DMS153 (cell line): ENCODE measurements around the gene MEGF6.

ENCODE experiments used
- DNase-seq: peaks from one replicate; lab custom pipeline; 2025; lab: John Stamatoyannopoulos, UW

The MEGF6 gene

DNA sequence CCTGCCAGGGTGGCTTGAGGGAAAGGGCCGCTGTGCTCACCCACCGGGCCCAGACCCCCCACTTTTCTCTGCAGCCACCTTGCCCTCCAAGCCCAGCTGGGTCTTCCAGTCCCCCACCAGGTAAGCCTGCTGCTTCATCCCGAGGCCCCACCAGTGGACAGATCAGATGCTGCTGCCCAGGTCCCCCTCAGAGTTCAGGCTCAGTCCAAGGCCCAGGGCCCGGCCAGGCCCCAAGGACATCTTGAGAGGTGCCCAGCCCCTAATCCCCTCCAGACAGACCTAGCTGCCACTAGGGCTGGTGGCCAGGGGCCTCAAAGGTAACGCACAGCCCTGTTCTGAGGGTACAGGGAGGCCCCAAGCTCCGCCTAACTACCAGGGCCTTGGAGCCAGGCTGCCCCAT lies 58.6 kb downstream of the MEGF6 start:
- no peak for DNase-seq

DNA sequence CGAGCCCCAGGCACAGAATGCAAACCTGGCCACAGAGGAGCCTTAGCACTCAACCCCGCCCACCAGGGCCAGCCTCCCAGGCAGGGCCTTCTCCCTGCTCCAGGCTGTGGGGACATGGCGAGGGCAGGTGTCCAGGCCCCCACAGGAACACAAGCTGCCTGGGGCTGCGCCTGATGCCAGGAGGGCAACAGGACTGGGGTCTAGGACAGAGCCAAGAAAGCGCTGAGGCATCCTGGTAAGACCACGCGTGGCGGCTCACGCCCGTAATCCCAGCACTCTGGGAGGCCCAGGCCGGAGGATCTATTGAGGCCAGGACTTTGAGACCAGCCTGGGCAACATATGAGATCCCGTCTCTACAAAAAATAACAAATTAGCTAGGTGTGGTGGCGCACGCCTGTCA lies 59.1 kb downstream of the MEGF6 start:
- no peak for DNase-seq

DNA sequence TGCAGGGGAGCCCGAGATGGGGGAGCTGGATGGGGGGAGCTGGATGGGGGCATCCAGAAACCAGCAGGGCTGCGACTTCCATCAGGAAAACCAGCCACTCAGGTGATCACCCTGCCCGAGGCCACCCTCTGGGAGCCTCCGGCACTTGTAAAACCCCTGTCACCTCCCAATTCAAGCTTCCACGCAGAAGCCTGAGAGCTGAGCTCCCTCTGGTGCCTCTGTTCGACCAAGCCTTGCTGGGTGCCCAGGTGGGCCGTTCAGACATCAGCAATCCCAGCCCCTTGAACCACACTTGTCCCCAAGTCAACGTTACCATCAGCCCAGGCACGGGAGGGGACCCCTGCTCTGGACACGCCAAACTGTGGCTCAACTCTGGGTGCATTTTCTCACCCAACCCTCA lies 59.6 kb downstream of the MEGF6 start:
- DNase-seq, result no peak

- no peak for DNase-seq
These were observed 60.0 kb downstream of the MEGF6 start for GRCh38 chr1:3551290-3551678.

DNA sequence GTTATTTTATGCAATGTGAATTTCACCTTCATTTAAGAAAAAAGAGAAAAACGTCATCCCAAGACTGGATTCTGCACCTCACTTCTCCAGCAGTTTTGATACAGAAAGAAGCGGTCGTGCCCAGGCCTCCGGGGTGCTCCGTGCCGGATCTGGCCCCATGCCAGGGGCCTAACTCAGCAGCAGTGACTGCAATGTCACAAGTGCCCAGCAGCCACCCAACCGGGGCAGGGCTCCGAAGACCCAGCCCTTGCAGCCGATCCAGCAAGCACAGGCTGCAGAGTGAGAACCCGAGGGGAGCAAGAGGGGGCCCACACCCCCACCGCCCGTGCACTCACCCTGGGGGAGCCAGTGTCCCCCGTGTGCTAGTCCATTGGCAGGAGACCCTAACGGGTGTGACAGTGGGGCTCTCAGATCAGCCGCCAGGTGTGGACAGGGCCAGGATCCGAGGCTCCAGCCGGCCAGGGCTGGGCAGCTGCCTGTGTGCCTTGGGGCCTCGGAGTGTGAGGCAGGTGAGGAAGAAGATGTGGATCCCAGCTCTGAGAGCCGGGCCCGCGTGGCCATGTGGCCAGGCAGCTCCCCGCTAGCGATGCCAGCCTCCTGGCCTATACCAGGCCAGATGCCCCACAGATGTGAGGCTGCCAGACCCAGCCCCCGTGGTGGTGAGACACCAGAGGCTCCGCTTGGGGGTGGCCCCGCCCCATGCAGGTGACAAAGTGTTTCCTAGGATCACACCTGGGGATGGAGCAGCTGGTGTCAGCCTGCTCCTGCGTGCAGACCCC lies 60.6 kb downstream of the MEGF6 start:
- DNase-seq, result no peak

DNA sequence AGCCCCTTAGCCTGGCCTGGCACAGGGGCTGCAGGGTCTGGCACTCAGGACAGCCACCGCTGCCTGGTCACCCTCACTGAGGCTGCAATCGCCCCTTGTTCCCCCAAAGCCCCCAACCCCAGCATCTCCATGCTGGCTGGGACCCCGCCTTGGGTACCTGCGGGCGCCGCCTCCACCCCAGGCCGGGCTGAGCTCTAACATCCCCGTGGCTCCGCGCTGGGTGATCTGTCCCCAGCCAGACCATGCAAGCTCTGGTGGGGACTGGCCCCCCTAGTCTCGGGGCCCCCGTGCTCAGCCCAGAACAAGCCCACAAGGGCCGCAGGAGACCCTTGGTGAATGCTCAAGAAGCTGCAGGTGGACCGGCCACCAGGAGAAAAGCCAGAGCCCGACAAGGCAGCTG lies 62.4 kb downstream of the MEGF6 start:
- no peak for DNase-seq

DNA sequence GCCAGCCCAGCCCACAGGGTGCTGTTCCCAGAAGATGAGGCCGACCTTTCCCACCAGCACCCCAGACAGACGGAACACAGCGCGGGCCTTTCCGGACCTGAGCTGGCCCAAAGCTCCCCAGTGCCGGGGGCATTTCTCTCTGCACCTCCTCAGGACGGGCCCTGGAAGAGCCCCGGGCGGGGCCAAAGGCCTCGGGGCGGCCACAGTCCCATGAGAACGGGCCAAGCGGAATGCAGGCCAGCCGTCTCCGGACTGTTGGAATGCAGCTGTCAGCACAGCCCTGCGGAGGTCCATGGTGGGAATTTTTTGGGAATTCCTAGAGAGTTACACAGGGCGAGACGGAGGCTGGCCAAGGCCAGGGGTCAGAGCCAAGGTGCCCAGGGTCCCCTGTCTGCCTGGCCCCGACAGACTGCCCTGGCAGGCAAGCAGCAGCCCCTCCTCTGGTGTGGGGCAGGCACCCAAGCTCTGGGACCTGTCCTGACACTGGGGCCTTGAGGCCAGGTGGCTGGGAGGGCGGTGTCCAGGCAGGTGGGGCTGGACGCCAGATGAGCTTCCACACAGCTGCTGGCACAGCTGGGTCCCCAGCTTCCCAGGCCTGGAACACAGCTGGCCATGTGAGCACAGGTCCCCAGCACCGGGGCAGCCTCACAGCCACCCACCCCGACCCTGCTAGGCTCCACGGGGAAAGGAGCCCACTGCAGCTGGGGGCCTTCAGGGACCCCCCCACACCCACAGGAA lies 63.0 kb downstream of the MEGF6 start:
- no peak for DNase-seq

GRCh38 chr1:3547055-3548005 lies 64.0 kb downstream of the MEGF6 start:
- no peak for DNase-seq

GRCh38 chr1:3546048-3546384 lies 65.3 kb downstream of the MEGF6 start:
- DNase-seq, result no peak

GRCh38 chr1:3545363-3546047 lies 65.8 kb downstream of the MEGF6 start:
- DNase-seq, result no peak

DNA sequence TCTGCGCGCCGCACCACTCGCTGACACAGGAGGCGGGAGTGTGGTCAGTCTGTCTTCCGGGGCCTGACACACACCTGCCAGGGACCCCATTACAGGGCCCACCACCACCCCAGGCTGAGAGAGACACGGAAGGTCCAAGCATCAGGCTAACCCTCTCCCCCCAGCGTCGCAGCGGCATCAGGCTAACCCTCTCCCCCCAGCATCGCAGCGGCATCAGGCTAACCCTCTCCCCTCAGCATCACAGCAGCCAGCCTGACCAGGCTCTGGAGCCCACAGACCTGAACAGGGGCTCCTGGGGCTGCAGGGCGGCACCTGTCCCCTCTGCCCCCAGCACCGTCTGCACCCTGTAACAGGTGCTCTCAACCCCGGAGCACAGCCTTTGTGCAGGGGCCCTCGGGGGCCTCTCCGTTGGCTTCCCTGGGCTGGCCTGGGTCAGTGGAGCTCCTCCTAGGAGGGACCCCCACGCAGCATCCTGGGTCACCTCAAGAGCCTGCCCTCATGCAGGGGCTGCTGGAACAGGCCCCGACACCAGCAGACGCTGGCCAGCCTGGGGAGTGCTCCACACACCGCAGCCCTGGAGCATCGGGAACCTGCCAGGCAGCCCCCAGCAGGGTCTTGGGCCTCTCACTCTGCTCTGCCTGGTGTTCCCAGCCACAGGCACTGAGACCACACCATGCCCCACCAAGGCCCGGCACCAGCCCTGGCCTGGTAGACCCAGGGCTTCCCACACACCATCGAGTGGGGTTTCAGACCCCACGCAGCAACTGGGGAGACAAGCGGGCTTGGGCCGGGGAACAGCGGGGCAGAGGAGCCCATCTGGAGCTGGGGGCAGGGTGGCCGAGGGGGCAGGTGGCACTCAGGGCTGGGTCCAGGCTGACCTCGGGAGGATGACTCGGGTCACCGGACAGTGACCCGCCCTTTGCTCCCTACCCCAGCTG lies 67.0 kb downstream of the MEGF6 start:
- no peak for DNase-seq

DNA sequence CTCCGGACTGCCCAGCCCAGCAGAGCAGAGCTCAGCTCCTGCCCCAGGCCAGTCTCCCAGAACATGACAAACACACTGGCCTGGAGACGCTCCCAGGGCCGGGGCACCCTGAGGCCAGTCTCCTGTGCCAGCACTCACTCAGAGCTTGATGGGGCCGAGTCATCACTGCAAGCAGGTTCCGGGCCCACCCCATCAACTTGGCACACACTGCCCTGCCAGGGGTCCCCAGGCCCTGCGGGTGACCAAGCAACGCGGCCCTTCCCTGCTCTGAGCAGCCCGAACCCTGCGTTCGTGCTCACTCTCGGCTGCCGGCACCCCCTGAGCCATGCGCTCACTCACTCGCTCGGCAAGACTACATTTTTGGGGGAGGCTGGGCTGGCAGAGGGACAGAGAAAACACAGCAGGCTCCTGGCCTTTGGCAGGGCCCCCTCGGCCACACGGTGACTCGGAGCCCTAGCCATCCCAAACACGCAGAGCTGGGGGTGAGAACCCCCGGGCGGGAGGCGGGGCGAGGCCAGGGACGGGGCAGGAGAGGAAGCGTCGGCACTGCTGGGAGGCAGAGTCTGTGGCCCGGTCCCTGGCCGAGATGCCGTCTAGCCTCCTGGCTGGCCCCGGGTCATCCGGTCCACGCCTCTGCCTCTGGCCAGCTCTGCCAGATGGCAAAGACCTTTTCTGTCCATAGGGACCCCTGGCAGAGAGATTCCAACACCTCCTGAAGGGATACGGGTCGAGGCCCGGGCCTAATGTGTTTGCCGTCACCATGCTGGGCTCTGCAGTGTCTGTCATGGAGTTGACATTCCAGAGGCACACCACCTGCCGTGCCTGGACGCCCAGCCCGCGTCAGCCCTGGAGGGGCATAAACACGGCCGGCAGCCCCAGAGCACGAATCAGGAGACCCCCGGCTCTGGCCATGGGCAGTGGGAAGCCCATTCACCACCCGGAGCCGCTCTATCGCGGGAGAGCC lies 68.0 kb downstream of the MEGF6 start:
- DNase-seq, result no peak

GRCh38 chr1:3542676-3543075 lies 68.6 kb downstream of the MEGF6 start:
- no peak for DNase-seq

- no peak for DNase-seq
These were observed 69.4 kb downstream of the MEGF6 start for GRCh38 chr1:3541936-3542335.

GRCh38 chr1:3541465-3541864 lies 69.8 kb downstream of the MEGF6 start:
- DNase-seq, result no peak

- no peak for DNase-seq
These were observed 70.4 kb downstream of the MEGF6 start for GRCh38 chr1:3540876-3541275.

DNA sequence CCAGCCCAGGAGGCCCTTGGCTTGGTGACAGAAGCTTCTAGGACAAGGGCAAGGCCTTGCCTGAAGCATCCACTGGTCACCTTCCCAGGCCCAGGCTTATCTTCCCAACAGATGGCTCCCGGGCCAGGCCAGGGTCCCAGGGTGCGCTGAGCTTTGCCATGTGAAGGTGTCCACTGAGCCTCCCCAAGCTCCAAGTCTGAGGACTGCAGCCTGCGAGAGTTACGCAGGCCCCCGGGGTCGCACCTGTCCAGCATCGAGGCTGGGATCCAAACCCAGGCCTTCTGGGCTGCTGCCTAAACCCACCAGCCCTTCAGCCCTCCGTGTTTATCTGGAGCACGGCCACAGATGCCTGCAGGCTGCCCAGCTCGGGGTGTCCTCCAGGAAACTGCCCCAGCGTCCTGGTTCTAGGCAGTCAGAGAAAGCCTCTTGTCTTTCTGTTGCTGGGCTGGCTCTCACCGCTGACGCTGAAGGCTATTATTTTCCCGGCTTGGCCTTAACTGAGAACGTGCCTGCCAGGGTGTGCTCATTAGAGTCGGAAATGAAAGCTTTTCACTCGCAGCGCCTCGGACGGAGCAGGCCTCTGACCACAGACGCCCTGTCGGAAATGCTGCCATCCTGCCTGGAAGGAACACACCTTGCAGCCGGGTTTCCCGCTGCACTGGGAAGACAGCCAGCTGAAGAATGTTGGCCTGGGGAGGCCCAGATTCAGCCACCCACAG lies 71.4 kb downstream of the MEGF6 start:
- no peak for DNase-seq

- DNase-seq, result no peak
These were observed 73.9 kb downstream of the MEGF6 start for GRCh38 chr1:3537359-3537758.
